ENCODE data around the gene TRIM32. TPM values are rescaled to one million over a fixed set of nuclear protein-coding genes. Genes with fewer than 3 reads are reported as not detected.

Gene TRIM32
- total and polyA plus RNA-seq, 2 of the 13 experiments (the other 11 are each of a cell fraction or from before 2014, with no cell fraction given), result 6.5 to 7.7 TPM

DNA sequence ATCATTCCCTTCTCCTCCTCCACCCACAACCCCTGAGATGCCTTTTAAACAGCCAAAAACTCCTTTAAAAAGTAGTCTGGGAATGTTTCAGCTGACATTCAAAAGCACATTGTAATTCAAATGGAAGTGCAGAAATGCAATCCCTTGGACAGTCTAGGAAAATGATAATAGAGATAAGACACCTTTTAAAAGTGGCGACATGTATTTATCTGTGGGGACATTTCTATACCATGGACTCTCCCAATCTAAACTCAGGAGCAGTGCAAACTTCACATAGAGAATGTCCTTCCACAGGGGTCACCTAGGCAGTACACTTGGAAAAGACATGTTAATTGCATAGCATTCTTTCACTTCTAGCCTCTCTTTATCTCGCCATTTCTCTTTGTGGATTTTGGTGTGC is 33.0 kb downstream of the TRIM32 start (continued):
- TF ChIP-seq REST (IDR thresholded peaks at IDR 0.05; ENCODE audit: borderline replicate concordance in 1 of 2, low read depth in 1 of 2, low read length in 2 of 2), result no peak
- TF ChIP-seq PHF20 (CRISPR knock-in tag; IDR thresholded peaks at IDR 0.05), result no peak
- TF ChIP-seq, protein P1, sequence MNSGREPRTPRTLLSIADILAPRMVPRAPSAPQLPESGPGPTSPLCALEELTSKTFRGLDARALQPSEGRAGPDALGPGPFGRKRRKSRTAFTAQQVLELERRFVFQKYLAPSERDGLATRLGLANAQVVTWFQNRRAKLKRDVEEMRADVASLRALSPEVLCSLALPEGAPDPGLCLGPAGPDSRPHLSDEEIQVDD (CRISPR knock-in tag; IDR thresholded peaks at IDR 0.05; ENCODE audit: borderline replicate concordance), result no peak
- no peak for TF ChIP-seq ZSCAN25 (CRISPR knock-in tag; IDR thresholded peaks at IDR 0.05)
- TF ChIP-seq THAP11 (CRISPR knock-in tag; IDR thresholded peaks at IDR 0.05), result no peak
- TF ChIP-seq ZNF10 (CRISPR knock-in tag; IDR thresholded peaks at IDR 0.05; ENCODE audit: borderline replicate concordance, low read depth), result no peak

DNA sequence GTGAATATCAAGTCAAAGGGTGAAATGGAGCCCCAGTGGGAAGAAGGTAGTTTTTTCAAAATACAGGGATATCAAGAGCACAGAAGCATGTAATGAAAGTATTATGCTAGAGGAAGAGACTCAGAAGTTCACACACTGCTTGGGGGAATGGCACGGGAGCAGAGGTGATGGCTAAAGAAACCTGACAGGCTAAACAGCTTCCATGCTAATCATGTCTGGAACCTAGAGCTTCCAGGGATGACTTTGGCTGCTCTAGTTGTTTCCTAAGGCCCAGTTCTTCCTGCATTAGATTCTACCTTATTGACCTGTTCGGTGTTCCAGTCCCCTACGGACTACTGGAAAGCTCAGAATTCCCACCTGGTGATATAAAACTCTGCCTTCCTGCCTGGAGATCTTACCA is 34.3 kb downstream of the TRIM32 start:
- no peaks in the 10 kb centered on the region for H3K36me3 ChIP-seq (replicated peaks in 1 of 2; ENCODE audit: control insufficient read depth in 1 of 2, insufficient read depth in 2 of 2, low read length in 2 of 2)
- DNase-seq (ENCODE audit: low spot score), result no peak
- no peaks in the 10 kb centered on the region for H3K27me3 ChIP-seq (ENCODE audit: control insufficient read depth in 1 of 2, insufficient read depth in 2 of 2, low read length in 2 of 2)
- no peak overlapping the region for H3K4me2 ChIP-seq (ENCODE audit: low read depth, low read length)
- no peak for FAIRE-seq
- TF ChIP-seq KMT2B (CRISPR knock-in tag; IDR thresholded peaks at IDR 0.05), result no peak
- no peak for TF ChIP-seq SPEN (CRISPR knock-in tag; IDR thresholded peaks at IDR 0.05; ENCODE audit: low read depth)
- TF ChIP-seq ZNF770 (CRISPR knock-in tag; IDR thresholded peaks at IDR 0.05), result no peak
- no peak for TF ChIP-seq CREB3 (CRISPR knock-in tag; IDR thresholded peaks at IDR 0.05)
- H3K9ac ChIP-seq (ENCODE audit: insufficient read depth, low read depth, low read length), result no peak overlapping the region
- no peak overlapping the region for H2AFZ ChIP-seq (ENCODE audit: low read length)
- H3K9me3 ChIP-seq (ENCODE audit: low read length), result no peaks in the 10 kb centered on the region
- intact Hi-C loops (cut with micrococcal nuclease; ENCODE audit: unreplicated experiment) (no loop called here), in situ Hi-C loops (cut with HindIII; ENCODE audit: extremely low pct_ligation_motif_present, low pct_unique_long_range_greater_than_20kb) (no loop called here)
- H3K4me3 ChIP-seq (replicated peaks in 1 of 3; ENCODE audit: insufficient read depth in 1 of 3, low read depth in 2 of 3, low read length in 3 of 3), result no peak overlapping the region
- no TSS peak for BruUV-seq (replicated peaks)
- H3K27ac ChIP-seq (ENCODE audit: extremely low read length, insufficient read depth, low read length), result no peak overlapping the region
- ATAC-seq, result no peak
- no peaks in the 10 kb centered on the region for H3K79me2 ChIP-seq (ENCODE audit: insufficient read depth, low read length)
- CTCF ChIA-PET (ENCODE audit: low intra/inter-chr PET ratio, low total read pairs), result no interaction called here
- 3% methylated on average over 3 of the region's 3 CpGs for WGBS (ENCODE audit: low lambda C conversion rate)
- H4K20me1 ChIP-seq (ENCODE audit: insufficient read depth, low read length), result no peaks in the 10 kb centered on the region
- POLR2A ChIA-PET, result no interaction called here
- H3K4me1 ChIP-seq (ENCODE audit: insufficient read depth, low read length), result no peaks in the 10 kb centered on the region
